ENCODE results near the gene PCDH9.

PCDH9 gene

DNA sequence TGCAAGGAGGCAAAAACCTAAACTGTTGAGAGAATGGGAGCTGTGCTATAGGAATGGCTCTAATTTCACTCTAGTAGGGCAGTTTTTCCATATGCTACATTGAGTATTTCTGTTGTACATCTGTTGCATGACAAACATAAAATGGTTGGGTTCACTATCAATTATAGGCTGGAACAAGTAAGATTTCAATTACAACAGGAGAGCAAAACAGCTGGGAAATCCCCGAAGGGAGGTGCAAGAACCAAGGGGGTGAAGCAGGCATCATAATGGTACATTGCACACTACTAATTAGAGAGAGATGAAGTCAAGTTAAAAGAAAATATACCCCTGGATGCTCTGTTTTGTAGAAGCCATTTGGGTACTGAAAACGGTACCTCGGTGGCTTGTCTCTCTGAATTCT lies 389.5 kb downstream of the PCDH9 start:
- H3K9me3 ChIP-seq (ENCODE audit: insufficient read depth, low read depth, low read length) = no peaks in the 10 kb centered on the region
- H2AFZ ChIP-seq (ENCODE audit: low read length) = no peak overlapping the region
- no peaks in the 10 kb centered on the region for H4K20me1 ChIP-seq (ENCODE audit: insufficient read depth, low read length, poor library complexity, severe bottlenecking)
- H3K9ac ChIP-seq (ENCODE audit: low read depth, low read length, poor library complexity, severe bottlenecking) = no peak overlapping the region
- no peaks in the 10 kb centered on the region for H3K79me2 ChIP-seq (ENCODE audit: insufficient read depth, low read length)
- no peak for TF ChIP-seq EZH2phosphoT487 (IDR thresholded peaks at IDR 0.05; ENCODE audit: borderline replicate concordance)
- TF ChIP-seq CTCF (conservative IDR thresholded peaks at IDR 0.05; ENCODE audit: low read length) = no peak
- H3K36me3 ChIP-seq (ENCODE audit: insufficient read depth, low read length) = no peaks in the 10 kb centered on the region
- no peaks in the 10 kb centered on the region for H3F3A ChIP-seq (ENCODE audit: low read depth)
- no peak overlapping the region for H3K4me3 ChIP-seq (ENCODE audit: low read length, poor library complexity, severe bottlenecking)
- no peak overlapping the region for H3K4me2 ChIP-seq (ENCODE audit: low read depth, low read length, poor library complexity, severe bottlenecking)
- no peaks in the 10 kb centered on the region for H3K27me3 ChIP-seq (ENCODE audit: insufficient read depth, low read length, poor library complexity, severe bottlenecking)
- H3K4me1 ChIP-seq (ENCODE audit: insufficient read depth, low read length, poor library complexity, severe bottlenecking) = no peaks in the 10 kb centered on the region
- no peaks in the 10 kb centered on the region for H3K9me2 ChIP-seq (replicated peaks; ENCODE audit: low read depth, low read length)

DNA sequence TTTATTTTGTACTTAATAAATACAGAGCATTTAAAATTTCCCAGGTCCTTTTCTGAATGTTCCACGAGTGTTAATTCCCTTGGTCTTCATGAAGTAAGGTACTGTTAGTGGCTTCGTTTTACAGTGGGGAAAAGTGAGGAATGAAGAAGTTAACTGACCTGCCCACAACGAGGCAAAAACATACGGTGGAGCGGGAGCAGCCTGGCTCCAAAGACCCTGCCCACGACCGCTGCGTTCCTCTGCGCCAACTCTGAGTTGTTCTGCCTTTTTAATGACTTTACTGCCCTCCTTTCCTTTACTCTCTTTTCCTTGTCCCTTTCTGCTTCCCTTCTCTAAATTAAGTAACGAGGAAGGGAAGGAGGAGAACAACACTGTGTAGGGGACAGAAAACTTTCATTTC lies 392.9 kb downstream of the PCDH9 start:
- no peaks in the 10 kb centered on the region for H3K27me3 ChIP-seq (ENCODE audit: insufficient read depth, low read length, poor library complexity, severe bottlenecking)
- H3K4me3 ChIP-seq (ENCODE audit: low read length, poor library complexity, severe bottlenecking) = no peak overlapping the region
- no peaks in the 10 kb centered on the region for H3F3A ChIP-seq (ENCODE audit: low read depth)
- H3K36me3 ChIP-seq (ENCODE audit: insufficient read depth, low read length) = no peaks in the 10 kb centered on the region
- H3K9me3 ChIP-seq (ENCODE audit: insufficient read depth, low read depth, low read length) = no peaks in the 10 kb centered on the region
- no peaks in the 10 kb centered on the region for H3K9me2 ChIP-seq (replicated peaks; ENCODE audit: low read depth, low read length)
- H4K20me1 ChIP-seq (ENCODE audit: insufficient read depth, low read length, poor library complexity, severe bottlenecking) = no peaks in the 10 kb centered on the region
- no peak for TF ChIP-seq CTCF (conservative IDR thresholded peaks at IDR 0.05; ENCODE audit: low read length)
- no peak for TF ChIP-seq EZH2phosphoT487 (IDR thresholded peaks at IDR 0.05; ENCODE audit: borderline replicate concordance)
- H3K9ac ChIP-seq (ENCODE audit: low read depth, low read length, poor library complexity, severe bottlenecking) = no peak overlapping the region
- no peak overlapping the region for H2AFZ ChIP-seq (ENCODE audit: low read length)
- no peaks in the 10 kb centered on the region for H3K79me2 ChIP-seq (ENCODE audit: insufficient read depth, low read length)
- no peak overlapping the region for H3K4me2 ChIP-seq (ENCODE audit: low read depth, low read length, poor library complexity, severe bottlenecking)
- H3K4me1 ChIP-seq (ENCODE audit: insufficient read depth, low read length, poor library complexity, severe bottlenecking) = no peaks in the 10 kb centered on the region

DNA sequence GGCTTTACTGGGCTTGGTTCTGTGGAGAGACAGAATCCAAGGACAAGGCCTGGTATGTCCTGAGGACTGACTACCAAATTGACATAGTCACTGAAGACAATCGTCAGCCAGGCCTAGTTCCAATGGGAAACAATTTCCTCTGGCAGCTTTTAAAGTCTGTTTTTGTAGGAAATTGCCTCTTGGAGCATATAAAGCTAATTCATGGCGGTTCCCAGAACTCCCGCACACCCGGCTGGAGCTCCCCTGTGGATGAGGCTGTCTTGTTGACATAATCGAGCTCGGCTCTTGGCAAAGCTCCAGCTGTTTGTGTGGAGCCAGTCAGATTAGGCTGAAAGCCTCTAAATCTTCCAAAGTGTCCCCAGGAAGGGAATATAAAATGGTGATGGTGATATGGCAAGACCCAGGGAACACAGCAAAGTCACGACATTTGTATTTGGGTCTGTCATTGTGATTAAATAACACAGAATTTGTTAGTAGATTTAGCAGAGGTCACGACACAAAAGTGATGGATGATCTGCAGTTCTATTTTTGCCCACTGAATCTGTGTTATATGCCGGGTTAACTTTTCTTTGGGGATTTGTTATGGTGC lies 395.0 kb downstream of the PCDH9 start:
- H3F3A ChIP-seq (ENCODE audit: low read depth) = no peaks in the 10 kb centered on the region
- H3K4me2 ChIP-seq (ENCODE audit: low read depth, low read length, poor library complexity, severe bottlenecking) = no peak overlapping the region
- H4K20me1 ChIP-seq (ENCODE audit: insufficient read depth, low read length, poor library complexity, severe bottlenecking) = no peaks in the 10 kb centered on the region
- TF ChIP-seq CTCF (conservative IDR thresholded peaks at IDR 0.05; ENCODE audit: low read length) (no peak), EZH2phosphoT487 (IDR thresholded peaks at IDR 0.05; ENCODE audit: borderline replicate concordance) (no peak)
- no peak overlapping the region for H3K9ac ChIP-seq (ENCODE audit: low read depth, low read length, poor library complexity, severe bottlenecking)
- H3K36me3 ChIP-seq (ENCODE audit: insufficient read depth, low read length) = no peaks in the 10 kb centered on the region
- peaks cover 7% of the 10 kb centered on the region for H3K4me1 ChIP-seq (ENCODE audit: insufficient read depth, low read length, poor library complexity, severe bottlenecking)
- H3K27me3 ChIP-seq (ENCODE audit: insufficient read depth, low read length, poor library complexity, severe bottlenecking) = no peaks in the 10 kb centered on the region
- no peaks in the 10 kb centered on the region for H3K9me3 ChIP-seq (ENCODE audit: insufficient read depth, low read depth, low read length)
- H3K4me3 ChIP-seq (ENCODE audit: low read length, poor library complexity, severe bottlenecking) = no peak overlapping the region
- no peak overlapping the region for H2AFZ ChIP-seq (ENCODE audit: low read length)
- no peaks in the 10 kb centered on the region for H3K79me2 ChIP-seq (ENCODE audit: insufficient read depth, low read length)
- H3K9me2 ChIP-seq (replicated peaks; ENCODE audit: low read depth, low read length) = no peaks in the 10 kb centered on the region

Data from Loucy (cell line).